ENCODE data around the gene VPS8. TPM values are rescaled to one million over a fixed set of nuclear protein-coding genes. Genes with fewer than 3 reads are reported as not detected.
"Not testable (repeated sequence)": the region's sequence is repeated elsewhere in the genome, so short reads cannot be mapped to it uniquely, and the experiment has no call there.

The VPS8 gene
- total and polyA plus RNA-seq, 2 donors (not counting 1 experiment from before 2014, with no cell fraction given), result 24.9 to 99.4 TPM

DNA sequence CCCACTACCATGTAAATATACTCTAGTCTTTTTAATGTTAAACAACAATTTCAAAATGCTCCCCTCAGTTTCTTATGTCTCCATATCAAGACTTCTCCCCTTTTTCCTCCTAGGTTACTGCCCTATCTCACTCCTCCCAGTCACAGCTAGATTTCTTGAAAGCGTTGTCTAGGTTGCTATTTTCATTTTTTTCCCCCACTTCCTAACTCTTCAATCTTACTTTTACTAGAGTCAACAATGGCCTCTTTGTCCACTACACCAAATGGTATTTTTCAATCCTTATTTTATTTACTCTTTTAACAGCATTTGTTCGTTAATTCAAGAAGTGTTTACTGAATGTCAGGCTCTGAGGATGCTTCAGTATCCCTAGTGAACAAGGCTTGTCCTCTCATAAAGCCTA lies 84.4 kb downstream of the VPS8 start:
- Histone ChIP-seq H3K36me3 (ENCODE audit: control insufficient read depth, insufficient read depth, low read length) (no peaks in the 10 kb centered on the region), H4K20me1 (ENCODE audit: control insufficient read depth, extremely low read depth, insufficient read depth, low read length) (no peaks in the 10 kb centered on the region), H3K9me3 (ENCODE audit: control insufficient read depth, insufficient read depth, low read depth, low read length) (no peaks in the 10 kb centered on the region), H3K27me3 (ENCODE audit: control insufficient read depth, insufficient read depth, low read length) (no peaks in the 10 kb centered on the region), H3K4me2 (ENCODE audit: extremely low read depth, insufficient read depth, low read length) (no peak overlapping the region), H2AFZ (ENCODE audit: low read length) (no peak overlapping the region), H3K4me3 (replicated peaks in 1 of 4; ENCODE audit: control extremely low read depth in 1 of 4, insufficient read depth in 1 of 4, low read depth in 3 of 4, low read length in 4 of 4) (no peak overlapping the region), H3K27ac (ENCODE audit: insufficient read depth, low read length) (no peak overlapping the region), H3K79me2 (ENCODE audit: control insufficient read depth, insufficient read depth, low read length) (no peaks in the 10 kb centered on the region), H3K4me1 (ENCODE audit: control insufficient read depth, extremely low read depth, insufficient read depth, low read length) (no peaks in the 10 kb centered on the region), H3K9ac (ENCODE audit: insufficient read depth, low read length) (no peak overlapping the region)
- DNase-seq (ENCODE audit: low read depth in 2 of 2), result no peak
- TF ChIP-seq EZH2 (IDR thresholded peaks at IDR 0.05; ENCODE audit: low read length, missing control alignments), result no peak
- TF ChIP-seq, protein P1, sequence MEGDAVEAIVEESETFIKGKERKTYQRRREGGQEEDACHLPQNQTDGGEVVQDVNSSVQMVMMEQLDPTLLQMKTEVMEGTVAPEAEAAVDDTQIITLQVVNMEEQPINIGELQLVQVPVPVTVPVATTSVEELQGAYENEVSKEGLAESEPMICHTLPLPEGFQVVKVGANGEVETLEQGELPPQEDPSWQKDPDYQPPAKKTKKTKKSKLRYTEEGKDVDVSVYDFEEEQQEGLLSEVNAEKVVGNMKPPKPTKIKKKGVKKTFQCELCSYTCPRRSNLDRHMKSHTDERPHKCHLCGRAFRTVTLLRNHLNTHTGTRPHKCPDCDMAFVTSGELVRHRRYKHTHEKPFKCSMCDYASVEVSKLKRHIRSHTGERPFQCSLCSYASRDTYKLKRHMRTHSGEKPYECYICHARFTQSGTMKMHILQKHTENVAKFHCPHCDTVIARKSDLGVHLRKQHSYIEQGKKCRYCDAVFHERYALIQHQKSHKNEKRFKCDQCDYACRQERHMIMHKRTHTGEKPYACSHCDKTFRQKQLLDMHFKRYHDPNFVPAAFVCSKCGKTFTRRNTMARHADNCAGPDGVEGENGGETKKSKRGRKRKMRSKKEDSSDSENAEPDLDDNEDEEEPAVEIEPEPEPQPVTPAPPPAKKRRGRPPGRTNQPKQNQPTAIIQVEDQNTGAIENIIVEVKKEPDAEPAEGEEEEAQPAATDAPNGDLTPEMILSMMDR (conservative IDR thresholded peaks at IDR 0.05 in 1 of 2, IDR thresholded peaks at IDR 0.05 in 1 of 2; ENCODE audit: low read depth in 1 of 2, low read length in 2 of 2), result no peak

- Histone ChIP-seq H3K79me2 (ENCODE audit: control insufficient read depth, insufficient read depth, low read length) (no peaks in the 10 kb centered on the region), H3K36me3 (ENCODE audit: control insufficient read depth, insufficient read depth, low read length) (no peaks in the 10 kb centered on the region), H3K27ac (ENCODE audit: insufficient read depth, low read length) (no peak overlapping the region), H3K4me3 (replicated peaks in 1 of 4; ENCODE audit: control extremely low read depth in 1 of 4, insufficient read depth in 1 of 4, low read depth in 3 of 4, low read length in 4 of 4) (no peak overlapping the region), H4K20me1 (ENCODE audit: control insufficient read depth, extremely low read depth, insufficient read depth, low read length) (no peaks in the 10 kb centered on the region), H3K9me3 (ENCODE audit: control insufficient read depth, insufficient read depth, low read depth, low read length) (no peaks in the 10 kb centered on the region), H3K4me2 (ENCODE audit: extremely low read depth, insufficient read depth, low read length) (no peak overlapping the region), H3K9ac (ENCODE audit: insufficient read depth, low read length) (no peak overlapping the region), H3K4me1 (ENCODE audit: control insufficient read depth, extremely low read depth, insufficient read depth, low read length) (no peaks in the 10 kb centered on the region), H2AFZ (ENCODE audit: low read length) (no peak overlapping the region), H3K27me3 (ENCODE audit: control insufficient read depth, insufficient read depth, low read length) (no peaks in the 10 kb centered on the region)
- no peak for TF ChIP-seq EZH2 (IDR thresholded peaks at IDR 0.05; ENCODE audit: low read length, missing control alignments)
- TF ChIP-seq, protein P1 (conservative IDR thresholded peaks at IDR 0.05 in 1 of 2, IDR thresholded peaks at IDR 0.05 in 1 of 2; ENCODE audit: low read depth in 1 of 2, low read length in 2 of 2), result no peak
- no peak for DNase-seq (ENCODE audit: low read depth in 2 of 2)
These were observed 88.1 kb downstream of the VPS8 start for GRCh38 chr3:184899953-184900595.

- not testable (repeated sequence) for H3K27ac ChIP-seq (ENCODE audit: insufficient read depth, low read length); DNase-seq (ENCODE audit: low read depth in 2 of 2); H3K4me2 ChIP-seq (ENCODE audit: extremely low read depth, insufficient read depth, low read length); H3K9ac ChIP-seq (ENCODE audit: insufficient read depth, low read length); H3K4me3 ChIP-seq (replicated peaks in 1 of 4; ENCODE audit: control extremely low read depth in 1 of 4, insufficient read depth in 1 of 4, low read depth in 3 of 4, low read length in 4 of 4); H3K79me2 ChIP-seq (ENCODE audit: control insufficient read depth, insufficient read depth, low read length); H2AFZ ChIP-seq (ENCODE audit: low read length); H3K36me3 ChIP-seq (ENCODE audit: control insufficient read depth, insufficient read depth, low read length); H3K9me3 ChIP-seq (ENCODE audit: control insufficient read depth, insufficient read depth, low read depth, low read length); H3K4me1 ChIP-seq (ENCODE audit: control insufficient read depth, extremely low read depth, insufficient read depth, low read length); H3K27me3 ChIP-seq (ENCODE audit: control insufficient read depth, insufficient read depth, low read length); H4K20me1 ChIP-seq (ENCODE audit: control insufficient read depth, extremely low read depth, insufficient read depth, low read length)
These were observed 95.1 kb downstream of the VPS8 start for GRCh38 chr3:184907031-184907430.
